ENCODE results near the gene GSS.

The GSS gene

DNA sequence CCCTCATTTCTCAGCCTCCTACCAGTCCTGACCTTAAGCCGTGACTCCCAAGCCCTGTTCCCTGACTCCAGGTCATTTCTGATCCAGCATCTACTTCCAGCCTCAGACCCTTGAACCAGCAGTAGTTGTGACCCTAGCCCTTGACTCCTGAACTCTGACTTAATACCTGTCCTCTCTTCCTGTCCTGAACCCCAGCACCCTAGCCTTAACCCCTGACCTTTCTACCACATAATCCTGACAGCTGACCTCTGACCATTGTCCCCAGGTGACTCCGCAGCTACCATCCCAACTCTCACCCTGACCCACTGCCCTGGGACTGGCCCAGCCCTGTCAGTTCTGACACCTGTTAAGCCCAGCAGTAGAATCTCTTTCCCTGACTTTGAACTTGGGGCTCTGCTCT lies 42.2 kb upstream of the GSS start:
- in situ Hi-C loops (cut with MboI; ENCODE audit: low sequenced_read_pairs): no loop called here
- Histone ChIP-seq H3K4me3 (no peak overlapping the region), H3K36me3 (replicated peaks) (peaks cover 43% of the 10 kb centered on the region), H3K27me3 (ENCODE audit: low read depth) (no peaks in the 10 kb centered on the region), H3K4me1 (no peaks in the 10 kb centered on the region), H3K9me3 (no peaks in the 10 kb centered on the region)
- DNase-seq (ENCODE audit: low spot score in 2 of 2): no peak

DNA sequence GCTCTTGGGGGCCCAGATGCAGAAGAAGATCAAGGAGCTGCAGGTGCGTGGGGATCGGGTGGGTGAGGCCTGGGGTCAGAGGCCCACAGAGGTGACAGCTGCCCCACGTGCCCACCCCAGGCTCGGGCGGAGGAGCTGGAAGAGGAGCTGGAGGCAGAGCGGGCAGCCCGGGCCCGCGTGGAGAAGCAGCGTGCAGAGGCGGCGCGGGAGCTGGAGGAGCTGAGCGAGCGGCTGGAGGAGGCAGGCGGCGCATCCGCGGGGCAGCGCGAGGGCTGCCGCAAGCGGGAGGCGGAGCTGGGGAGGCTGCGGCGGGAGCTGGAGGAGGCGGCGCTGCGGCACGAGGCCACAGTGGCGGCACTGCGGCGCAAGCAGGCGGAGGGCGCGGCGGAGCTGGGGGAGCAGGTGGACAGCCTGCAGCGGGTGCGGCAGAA lies 41.5 kb upstream of the GSS start:
- peaks cover 37% of the 10 kb centered on the region for H3K36me3 ChIP-seq (replicated peaks)
- H3K4me3 ChIP-seq: no peak overlapping the region
- H3K27me3 ChIP-seq (ENCODE audit: low read depth): no peaks in the 10 kb centered on the region
- no peaks in the 10 kb centered on the region for H3K4me1 ChIP-seq
- no peak for DNase-seq (ENCODE audit: low spot score in 2 of 2)
- in situ Hi-C loops (cut with MboI; ENCODE audit: low sequenced_read_pairs): no loop called here
- no peaks in the 10 kb centered on the region for H3K9me3 ChIP-seq

DNA sequence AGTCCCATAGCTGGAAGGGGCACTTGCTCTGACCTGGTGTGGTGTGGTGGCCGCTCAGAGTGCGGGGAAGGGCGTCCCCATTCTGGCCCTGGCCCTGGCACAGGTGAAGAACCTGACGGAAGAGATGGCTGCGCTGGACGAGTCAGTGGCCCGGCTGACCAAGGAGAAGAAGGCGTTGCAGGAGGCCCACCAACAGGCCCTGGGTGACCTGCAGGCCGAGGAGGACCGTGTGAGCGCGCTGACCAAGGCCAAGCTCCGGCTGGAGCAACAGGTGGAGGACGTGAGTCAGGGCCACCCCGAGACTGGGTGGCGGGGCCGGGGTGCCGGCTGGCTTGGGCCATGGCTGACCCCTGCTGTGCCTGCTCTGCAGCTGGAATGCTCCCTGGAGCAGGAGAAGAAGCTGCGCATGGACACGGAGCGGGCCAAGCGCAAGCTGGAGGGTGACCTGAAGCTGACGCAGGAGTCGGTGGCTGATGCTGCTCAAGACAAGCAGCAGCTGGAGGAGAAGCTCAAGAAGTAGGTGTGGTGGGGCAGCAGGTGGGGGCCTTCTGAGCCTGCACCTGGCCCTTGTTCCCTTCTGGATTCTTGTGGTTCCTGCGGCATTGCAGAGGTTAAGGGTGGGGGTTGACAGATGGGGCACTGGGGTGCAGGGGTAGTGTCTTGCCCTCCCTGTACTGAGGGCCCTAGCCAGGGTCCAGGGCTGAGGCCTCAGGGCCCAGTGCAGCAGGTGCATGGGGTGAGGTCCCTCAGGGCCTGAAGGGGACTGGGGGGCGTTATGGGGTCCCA lies 40.8 kb upstream of the GSS start:
- Histone ChIP-seq H3K4me1 (no peaks in the 10 kb centered on the region), H3K4me3 (no peak overlapping the region), H3K9me3 (no peaks in the 10 kb centered on the region), H3K36me3 (replicated peaks) (peaks cover 30% of the 10 kb centered on the region), H3K27me3 (ENCODE audit: low read depth) (no peaks in the 10 kb centered on the region)
- in situ Hi-C loops (cut with MboI; ENCODE audit: low sequenced_read_pairs): no loop called here
- DNase-seq (ENCODE audit: low spot score in 2 of 2): no peak

DNA sequence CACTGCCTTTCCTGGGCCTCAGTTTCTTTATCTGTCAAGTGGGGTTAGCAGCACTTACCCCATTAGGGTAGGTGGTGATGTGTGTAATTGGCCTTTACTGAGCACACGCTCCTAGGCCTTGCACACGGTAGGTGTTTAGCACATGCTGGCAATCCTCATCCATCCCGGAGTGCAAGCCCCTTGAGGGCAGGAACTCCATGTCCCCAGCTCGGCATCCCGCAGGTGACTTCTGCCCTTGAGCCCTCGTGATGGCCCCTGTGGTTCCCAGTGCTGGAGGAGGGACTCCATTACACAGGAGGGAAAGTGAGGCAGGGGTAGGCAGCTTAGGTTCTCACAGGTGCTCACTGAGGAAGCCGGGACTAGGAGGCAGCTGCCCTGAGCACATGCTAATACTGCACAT lies 40.1 kb upstream of the GSS start:
- Histone ChIP-seq H3K27me3 (ENCODE audit: low read depth) (no peaks in the 10 kb centered on the region), H3K4me1 (no peaks in the 10 kb centered on the region), H3K36me3 (replicated peaks) (peaks cover 22% of the 10 kb centered on the region)

DNA sequence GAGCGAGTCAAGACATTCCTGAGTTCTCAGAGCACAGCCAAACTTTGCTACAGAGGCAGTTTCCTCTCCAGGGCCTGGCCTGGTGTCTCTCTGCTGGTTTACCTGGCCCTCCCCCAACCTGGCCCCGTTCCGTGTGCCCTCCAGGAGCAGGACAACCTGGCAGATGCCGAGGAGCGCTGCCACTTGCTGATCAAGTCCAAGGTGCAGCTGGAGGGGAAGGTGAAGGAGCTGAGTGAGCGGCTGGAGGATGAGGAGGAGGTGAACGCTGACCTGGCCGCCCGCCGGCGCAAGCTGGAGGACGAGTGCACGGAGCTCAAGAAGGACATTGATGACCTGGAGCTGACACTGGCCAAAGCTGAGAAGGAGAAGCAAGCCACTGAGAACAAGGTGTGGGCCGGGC lies 39.6 kb upstream of the GSS start:
- DNase-seq (ENCODE audit: low spot score in 2 of 2): no peak
- Histone ChIP-seq H3K4me3 (no peak overlapping the region), H3K27me3 (ENCODE audit: low read depth) (no peaks in the 10 kb centered on the region), H3K36me3 (replicated peaks) (peaks cover 20% of the 10 kb centered on the region), H3K4me1 (no peaks in the 10 kb centered on the region), H3K9me3 (no peaks in the 10 kb centered on the region)
- in situ Hi-C loops (cut with MboI; ENCODE audit: low sequenced_read_pairs): no loop called here

More for the DNA sequence above, 40.1 kb upstream of the GSS start:
- in situ Hi-C loops (cut with MboI; ENCODE audit: low sequenced_read_pairs): no loop called here
- Histone ChIP-seq H3K4me3 (no peak overlapping the region), H3K9me3 (no peaks in the 10 kb centered on the region)
- DNase-seq (ENCODE audit: low spot score in 2 of 2): no peak

DNA sequence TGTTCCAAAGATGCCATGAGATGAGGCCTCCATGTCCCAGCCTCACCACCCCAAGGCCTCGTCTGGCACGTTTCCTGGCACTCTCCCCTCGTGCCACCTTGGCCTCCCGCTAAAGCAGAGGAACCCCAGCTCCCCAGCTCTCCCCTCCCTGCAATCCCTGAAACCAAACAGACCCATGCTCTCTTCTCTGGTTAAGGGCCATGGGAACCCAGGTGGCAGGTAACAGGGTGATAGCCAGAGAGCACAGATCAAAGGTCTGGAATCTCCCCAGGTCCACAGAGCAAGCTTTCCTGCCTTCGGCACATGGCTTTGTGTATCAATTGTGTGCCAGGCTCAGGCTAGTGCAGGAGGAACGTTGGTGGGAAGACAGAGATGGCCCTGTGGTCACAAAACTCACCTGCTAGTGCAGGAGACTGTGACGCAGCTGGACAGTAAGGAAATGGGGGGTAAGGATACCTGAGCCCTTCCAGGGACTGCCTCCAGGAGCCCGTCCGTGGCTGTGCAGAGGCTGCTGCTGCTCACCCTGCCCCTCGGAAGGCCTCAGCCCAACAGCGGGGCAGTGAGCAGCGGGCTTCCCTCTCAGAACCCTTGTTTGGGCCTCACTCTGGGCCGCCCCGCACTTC lies 39.0 kb upstream of the GSS start:
- in situ Hi-C loops (cut with MboI; ENCODE audit: low sequenced_read_pairs): no loop called here
- peaks cover 16% of the 10 kb centered on the region for H3K36me3 ChIP-seq (replicated peaks)

DNA sequence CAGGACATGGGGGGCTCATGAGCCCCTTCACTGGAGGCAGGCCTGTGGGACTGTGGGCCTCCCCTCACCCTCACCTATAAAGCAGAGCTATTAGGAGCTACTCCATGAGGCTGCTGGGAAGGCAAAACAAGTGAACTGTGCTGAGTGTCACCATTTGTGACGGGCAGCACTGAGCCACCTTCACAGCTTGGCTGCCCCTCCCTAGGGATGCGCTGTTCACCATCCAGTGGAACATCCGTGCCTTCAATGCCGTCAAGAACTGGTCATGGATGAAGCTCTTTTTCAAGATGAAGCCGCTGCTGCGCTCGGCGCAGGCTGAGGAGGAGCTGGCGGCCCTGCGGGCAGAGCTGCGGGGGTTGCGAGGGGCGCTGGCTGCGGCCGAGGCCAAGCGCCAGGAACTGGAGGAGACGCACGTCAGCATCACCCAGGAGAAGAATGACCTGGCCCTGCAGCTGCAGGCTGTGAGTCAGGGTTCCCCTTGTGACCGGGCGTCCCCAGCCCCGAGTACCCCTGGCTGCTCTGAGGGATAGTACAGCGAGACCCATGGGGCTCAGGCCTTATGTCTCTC lies 38.4 kb upstream of the GSS start:
- no peak overlapping the region for H3K4me3 ChIP-seq
- H3K27me3 ChIP-seq (ENCODE audit: low read depth): no peaks in the 10 kb centered on the region
- no peaks in the 10 kb centered on the region for H3K4me1 ChIP-seq
- H3K36me3 ChIP-seq (replicated peaks): peaks cover 16% of the 10 kb centered on the region
- DNase-seq (ENCODE audit: low spot score in 2 of 2): no peak
- in situ Hi-C loops (cut with MboI; ENCODE audit: low sequenced_read_pairs): no loop called here
- H3K9me3 ChIP-seq: no peaks in the 10 kb centered on the region

More for the DNA sequence above, 39.0 kb upstream of the GSS start:
- H3K27me3 ChIP-seq (ENCODE audit: low read depth): no peaks in the 10 kb centered on the region
- DNase-seq (ENCODE audit: low spot score in 2 of 2): no peak
- H3K4me3 ChIP-seq: no peak overlapping the region
- H3K9me3 ChIP-seq: no peaks in the 10 kb centered on the region
- H3K4me1 ChIP-seq: no peaks in the 10 kb centered on the region

DNA sequence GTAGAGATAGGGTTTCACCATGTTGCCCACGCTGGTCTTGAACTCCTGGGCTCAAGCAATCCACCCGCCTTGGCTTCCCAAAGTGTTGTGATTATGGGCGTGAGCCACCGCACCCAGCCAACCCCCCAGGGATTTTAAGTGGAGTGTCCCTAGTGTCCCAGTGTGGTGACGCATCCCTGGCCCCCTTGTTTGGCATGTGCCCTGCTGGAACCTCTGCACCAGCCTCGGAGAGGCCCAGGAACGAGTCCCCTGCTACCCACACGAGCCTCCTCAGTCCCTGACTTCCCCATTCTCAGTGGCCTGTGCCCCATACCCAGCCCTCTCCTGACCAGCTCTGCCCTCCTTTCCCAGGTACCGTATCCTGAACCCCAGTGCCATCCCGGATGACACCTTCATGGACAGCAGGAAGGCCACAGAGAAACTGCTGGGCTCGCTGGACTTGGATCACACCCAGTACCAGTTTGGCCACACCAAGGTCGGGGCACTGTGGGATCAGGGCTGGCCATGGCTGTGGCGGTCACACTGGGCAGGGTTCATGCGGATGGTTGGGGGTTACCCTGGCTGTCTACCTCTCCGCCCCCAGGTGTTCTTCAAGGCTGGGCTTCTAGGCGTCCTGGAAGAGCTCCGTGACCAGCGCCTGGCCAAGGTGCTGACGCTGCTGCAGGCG lies 37.3 kb upstream of the GSS start:
- Histone ChIP-seq H3K27me3 (ENCODE audit: low read depth) (no peaks in the 10 kb centered on the region), H3K4me1 (no peaks in the 10 kb centered on the region), H3K4me3 (no peak overlapping the region), H3K9me3 (no peaks in the 10 kb centered on the region), H3K36me3 (replicated peaks) (peaks cover 6% of the 10 kb centered on the region; the same call in 1 of the 2 replicates)
- DNase-seq (ENCODE audit: low spot score in 2 of 2): no peak
- in situ Hi-C loops (cut with MboI; ENCODE audit: low sequenced_read_pairs): no loop called here

DNA sequence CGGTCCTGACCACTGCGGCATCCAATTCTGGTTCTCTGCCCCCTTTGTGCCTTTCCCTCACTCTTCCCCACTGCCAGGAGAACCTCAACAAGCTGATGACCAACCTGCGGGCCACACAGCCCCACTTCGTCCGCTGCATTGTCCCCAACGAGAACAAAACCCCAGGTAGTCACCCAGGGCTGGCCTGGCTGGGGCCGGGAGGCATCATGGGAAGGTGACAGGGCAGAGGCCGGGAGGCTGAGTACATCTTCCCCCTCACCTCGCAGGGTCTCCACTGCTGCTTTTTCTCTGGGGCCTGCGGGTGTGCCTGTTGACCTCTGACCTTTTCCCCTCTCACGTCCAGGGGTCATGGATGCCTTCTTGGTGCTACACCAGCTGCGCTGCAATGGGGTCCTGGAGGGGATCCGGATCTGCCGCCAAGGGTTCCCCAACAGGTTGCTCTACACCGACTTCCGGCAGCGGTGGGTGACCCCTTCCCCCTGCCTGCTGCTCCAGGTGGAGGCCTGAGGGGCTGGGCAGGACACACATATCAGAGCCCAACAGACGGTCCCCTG lies 35.1 kb upstream of the GSS start:
- Histone ChIP-seq H3K4me3 (no peak overlapping the region), H3K4me1 (no peaks in the 10 kb centered on the region), H3K36me3 (replicated peaks) (no peaks in the 10 kb centered on the region), H3K9me3 (no peaks in the 10 kb centered on the region), H3K27me3 (ENCODE audit: low read depth) (no peaks in the 10 kb centered on the region)
- in situ Hi-C loops (cut with MboI; ENCODE audit: low sequenced_read_pairs): no loop called here
- no peak for DNase-seq (ENCODE audit: low spot score in 2 of 2)

DNA sequence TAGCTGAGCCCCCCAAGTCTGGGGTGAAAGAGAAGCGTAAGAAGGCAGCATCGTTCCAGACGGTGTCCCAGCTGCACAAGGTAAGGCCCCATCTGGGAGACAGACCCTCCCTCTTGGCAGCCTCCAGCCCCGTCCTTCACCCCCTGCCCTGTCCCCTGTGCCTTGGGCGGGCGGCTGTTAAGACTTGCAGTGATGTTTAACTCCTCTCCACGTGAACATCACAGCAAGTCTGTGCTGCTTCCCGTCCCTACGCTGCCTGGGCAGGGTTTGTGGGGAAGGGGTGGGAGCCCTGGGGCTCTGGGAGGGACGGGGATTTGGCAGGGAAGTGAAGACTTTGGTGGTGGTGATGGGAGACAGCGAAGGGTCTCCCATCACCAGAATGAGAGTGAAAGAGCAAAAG lies 34.6 kb upstream of the GSS start:
- DNase-seq (ENCODE audit: low spot score in 2 of 2): no peak
- H3K36me3 ChIP-seq (replicated peaks): no peaks in the 10 kb centered on the region
- H3K27me3 ChIP-seq (ENCODE audit: low read depth): no peaks in the 10 kb centered on the region
- in situ Hi-C loops (cut with MboI; ENCODE audit: low sequenced_read_pairs): no loop called here
- H3K9me3 ChIP-seq: no peaks in the 10 kb centered on the region
- no peak overlapping the region for H3K4me3 ChIP-seq
- H3K4me1 ChIP-seq: no peaks in the 10 kb centered on the region

DNA sequence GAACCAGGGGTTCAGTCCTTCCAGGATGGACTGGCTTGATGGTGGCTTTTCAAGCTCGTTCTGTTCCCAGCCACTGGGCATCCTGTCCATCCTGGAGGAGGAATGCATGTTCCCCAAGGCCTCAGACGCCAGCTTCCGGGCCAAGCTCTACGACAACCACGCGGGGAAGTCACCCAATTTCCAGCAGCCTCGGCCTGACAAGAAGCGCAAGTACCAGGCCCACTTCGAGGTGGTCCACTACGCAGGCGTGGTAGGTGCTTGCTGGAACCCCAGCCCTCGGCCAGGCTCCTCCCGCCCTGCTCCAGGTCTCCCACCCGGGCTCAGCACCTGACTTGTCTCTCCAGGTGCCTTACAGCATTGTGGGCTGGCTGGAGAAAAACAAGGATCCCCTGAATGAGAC lies 34.1 kb upstream of the GSS start:
- Histone ChIP-seq H3K9me3 (no peaks in the 10 kb centered on the region), H3K4me3 (no peak overlapping the region), H3K27me3 (ENCODE audit: low read depth) (no peaks in the 10 kb centered on the region), H3K4me1 (no peaks in the 10 kb centered on the region), H3K36me3 (replicated peaks) (no peaks in the 10 kb centered on the region)
- in situ Hi-C loops (cut with MboI; ENCODE audit: low sequenced_read_pairs): no loop called here
- no peak for DNase-seq (ENCODE audit: low spot score in 2 of 2)

DNA sequence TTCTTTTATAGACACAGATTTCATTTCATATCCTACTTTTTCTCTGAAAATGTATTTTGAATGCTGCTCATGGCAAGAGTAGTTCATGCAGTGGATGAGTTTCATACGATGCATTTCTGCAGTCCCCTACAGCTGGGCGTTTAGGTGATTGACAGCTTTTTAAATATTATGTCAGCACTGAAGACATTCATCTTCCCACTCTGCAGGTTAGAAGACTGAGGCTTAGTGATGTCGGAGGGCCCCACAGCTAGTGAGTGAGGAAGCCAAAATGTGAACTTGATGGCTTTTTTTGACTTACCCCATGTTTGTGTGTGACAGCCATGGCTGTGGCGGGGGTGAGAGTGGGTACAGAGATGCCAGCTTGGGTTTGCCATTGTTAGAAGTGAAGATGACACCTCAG lies 33.5 kb upstream of the GSS start:
- Histone ChIP-seq H3K27me3 (ENCODE audit: low read depth) (no peaks in the 10 kb centered on the region), H3K36me3 (replicated peaks) (no peaks in the 10 kb centered on the region), H3K4me3 (no peak overlapping the region), H3K9me3 (no peaks in the 10 kb centered on the region), H3K4me1 (peaks cover 3% of the 10 kb centered on the region)
- no peak for DNase-seq (ENCODE audit: low spot score in 2 of 2)
- in situ Hi-C loops (cut with MboI; ENCODE audit: low sequenced_read_pairs): no loop called here

DNA sequence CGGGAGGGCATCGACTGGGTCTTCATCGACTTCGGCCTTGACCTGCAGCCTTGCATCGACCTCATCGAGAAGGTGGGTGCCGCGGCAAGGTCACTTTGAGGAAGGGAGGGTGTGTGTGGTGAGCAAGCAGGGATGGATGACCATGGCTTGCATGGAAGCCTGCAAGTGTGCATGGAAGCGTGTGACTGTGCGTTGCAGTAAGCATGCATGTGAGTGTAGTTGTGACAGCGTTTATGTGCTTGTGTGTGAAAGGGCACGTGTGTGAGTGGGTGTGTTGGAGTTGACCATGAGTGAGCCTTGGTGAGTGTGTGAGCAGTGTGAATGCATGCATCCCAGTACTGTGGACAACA lies 32.6 kb upstream of the GSS start:
- DNase-seq (ENCODE audit: low spot score in 2 of 2): no peak
- no peaks in the 10 kb centered on the region for H3K36me3 ChIP-seq (replicated peaks)
- in situ Hi-C loops (cut with MboI; ENCODE audit: low sequenced_read_pairs): no loop called here
- H3K27me3 ChIP-seq (ENCODE audit: low read depth): no peaks in the 10 kb centered on the region
- no peak overlapping the region for H3K4me3 ChIP-seq
- H3K4me1 ChIP-seq: peaks cover 12% of the 10 kb centered on the region
- no peaks in the 10 kb centered on the region for H3K9me3 ChIP-seq
